ENCODE measurements around the gene SEZ6L.

DNA sequence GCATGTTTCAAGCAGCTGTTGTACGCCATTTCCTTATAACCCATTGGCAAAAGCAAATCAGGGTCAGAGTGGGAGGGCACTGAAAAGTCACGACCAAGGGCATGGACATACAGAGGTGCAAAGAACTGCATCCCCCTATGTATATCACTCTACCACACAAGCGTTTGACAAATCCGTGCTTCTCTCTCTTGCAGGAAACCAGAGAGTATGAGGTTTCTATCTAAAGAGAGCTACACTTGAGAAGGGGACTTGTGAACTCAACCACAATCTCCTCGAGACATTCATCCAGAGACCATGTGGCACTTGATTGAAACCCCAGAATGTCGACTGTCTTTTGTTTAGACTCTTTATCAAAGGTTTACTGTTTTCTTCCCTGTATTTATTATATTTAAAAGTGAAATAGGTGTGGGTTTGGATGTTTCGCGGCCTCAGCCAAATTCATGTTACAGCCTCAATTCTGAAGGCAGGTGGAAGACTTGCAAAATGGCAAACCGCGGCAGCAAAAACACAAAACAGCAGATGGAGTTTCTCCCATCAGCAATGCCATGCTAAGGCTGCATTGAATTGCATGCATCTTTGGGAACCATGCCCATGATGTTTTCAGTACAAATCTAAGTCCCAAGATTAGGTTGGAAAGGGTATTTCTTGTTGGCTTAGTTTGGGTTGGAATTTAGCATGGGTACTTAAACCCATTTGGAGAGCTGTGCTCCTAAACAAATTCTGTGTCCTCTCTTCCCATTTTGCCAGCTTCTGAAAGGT is 211.0 kb downstream of the SEZ6L start:
- TF ChIP-seq CTCF (IDR thresholded peaks at IDR 0.05), result no peak
- TF ChIP-seq POLR2A (IDR thresholded peaks at IDR 0.05), result no peak
